Adrenal gland (tissue), 5 donors: ENCODE results near the gene FBXW7.

Experiments used
- POLR2A ChIP-seq, 2 donors: fragments of 450-650 bp; IDR thresholded peaks; one replicate each; pipeline ENCODE4 v1.6.1; 2017; ENCODE audit warnings: antibody characterized with exemption in 2 of 2, mild to moderate bottlenecking in 2 of 2, moderate library complexity in 1 of 2
- TF ChIP-seq, protein P1 (sequence below), 6 experiments: fragments of 450-650 bp in 4 of 6; fragments of 200-600 bp in 2 of 6; sonication (generic) in 1 of 6; IDR thresholded peaks; 1 replicate in 5 of 6; 2 replicates in 1 of 6; pipeline versions ENCODE4 v1.5.1 to v1.8.0; 2016 to 2021; ENCODE audit warnings: antibody characterized with exemption in 6 of 6, mild to moderate bottlenecking in 2 of 6, moderate library complexity in 1 of 6
- donor health status: DM: no; HTN: no; CAD: no.

- TF ChIP-seq, protein P1, sequence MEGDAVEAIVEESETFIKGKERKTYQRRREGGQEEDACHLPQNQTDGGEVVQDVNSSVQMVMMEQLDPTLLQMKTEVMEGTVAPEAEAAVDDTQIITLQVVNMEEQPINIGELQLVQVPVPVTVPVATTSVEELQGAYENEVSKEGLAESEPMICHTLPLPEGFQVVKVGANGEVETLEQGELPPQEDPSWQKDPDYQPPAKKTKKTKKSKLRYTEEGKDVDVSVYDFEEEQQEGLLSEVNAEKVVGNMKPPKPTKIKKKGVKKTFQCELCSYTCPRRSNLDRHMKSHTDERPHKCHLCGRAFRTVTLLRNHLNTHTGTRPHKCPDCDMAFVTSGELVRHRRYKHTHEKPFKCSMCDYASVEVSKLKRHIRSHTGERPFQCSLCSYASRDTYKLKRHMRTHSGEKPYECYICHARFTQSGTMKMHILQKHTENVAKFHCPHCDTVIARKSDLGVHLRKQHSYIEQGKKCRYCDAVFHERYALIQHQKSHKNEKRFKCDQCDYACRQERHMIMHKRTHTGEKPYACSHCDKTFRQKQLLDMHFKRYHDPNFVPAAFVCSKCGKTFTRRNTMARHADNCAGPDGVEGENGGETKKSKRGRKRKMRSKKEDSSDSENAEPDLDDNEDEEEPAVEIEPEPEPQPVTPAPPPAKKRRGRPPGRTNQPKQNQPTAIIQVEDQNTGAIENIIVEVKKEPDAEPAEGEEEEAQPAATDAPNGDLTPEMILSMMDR (IDR thresholded peaks at IDR 0.05): no peak
- TF ChIP-seq POLR2A (IDR thresholded peaks at IDR 0.05): no peak
These were observed 246.0 kb downstream of the FBXW7 start for GRCh38 chr4:152289941-152290340.
